Right lung (tissue), 5 donors: ENCODE results near the gene WDR90. TPM values are rescaled to one million over a fixed set of nuclear protein-coding genes. Genes with fewer than 3 reads are reported as not detected.
"Not testable (repeated sequence)": the region's sequence is repeated elsewhere in the genome, so short reads cannot be mapped to it uniquely, and the experiment has no call there.

Source experiments
- DNase-seq, 2 donors: peaks; one replicate each; pipeline ENCODE4 v3.0.0-alpha.2; 2013
- polyA plus RNA-seq, 5 donors: library from polyadenylated mRNA; unstranded; fragments of 120-200 nt; gene quantifications; one replicate each; pipeline versions ENCODE4 v1.2.1 to v1.2.3, GENCODE V29; 2013; ENCODE audit warnings: inconsistent platforms in 1 of 5, low replicate concordance in 1 of 5; ENCODE audit not compliant: insufficient read length in 5 of 5, insufficient read depth in 1 of 5

The WDR90 gene
- polyA plus RNA-seq, 5 donors: 31.5 to 52.8 (median 39.5) TPM

DNA sequence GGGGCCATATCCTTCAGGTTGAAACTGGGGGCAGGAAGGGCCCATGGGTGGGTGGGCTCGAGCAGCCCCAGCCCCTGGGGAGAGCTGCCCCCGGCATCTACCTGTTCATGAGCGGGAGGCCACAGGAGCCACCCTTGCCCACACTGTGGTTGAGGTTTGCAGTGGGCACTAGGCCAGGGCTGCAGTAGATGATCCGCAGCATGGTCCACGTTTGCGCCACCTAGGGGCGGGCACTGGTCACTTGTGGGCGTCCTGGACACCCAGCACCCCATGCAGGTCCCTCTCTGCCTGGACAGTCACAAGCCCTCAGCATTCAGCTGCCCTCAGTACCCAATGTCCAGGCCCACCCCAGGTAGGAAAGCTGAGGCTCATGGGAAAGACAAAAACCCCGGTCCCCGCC lies 36.8 kb downstream of the WDR90 start:
- no peak for DNase-seq

DNA sequence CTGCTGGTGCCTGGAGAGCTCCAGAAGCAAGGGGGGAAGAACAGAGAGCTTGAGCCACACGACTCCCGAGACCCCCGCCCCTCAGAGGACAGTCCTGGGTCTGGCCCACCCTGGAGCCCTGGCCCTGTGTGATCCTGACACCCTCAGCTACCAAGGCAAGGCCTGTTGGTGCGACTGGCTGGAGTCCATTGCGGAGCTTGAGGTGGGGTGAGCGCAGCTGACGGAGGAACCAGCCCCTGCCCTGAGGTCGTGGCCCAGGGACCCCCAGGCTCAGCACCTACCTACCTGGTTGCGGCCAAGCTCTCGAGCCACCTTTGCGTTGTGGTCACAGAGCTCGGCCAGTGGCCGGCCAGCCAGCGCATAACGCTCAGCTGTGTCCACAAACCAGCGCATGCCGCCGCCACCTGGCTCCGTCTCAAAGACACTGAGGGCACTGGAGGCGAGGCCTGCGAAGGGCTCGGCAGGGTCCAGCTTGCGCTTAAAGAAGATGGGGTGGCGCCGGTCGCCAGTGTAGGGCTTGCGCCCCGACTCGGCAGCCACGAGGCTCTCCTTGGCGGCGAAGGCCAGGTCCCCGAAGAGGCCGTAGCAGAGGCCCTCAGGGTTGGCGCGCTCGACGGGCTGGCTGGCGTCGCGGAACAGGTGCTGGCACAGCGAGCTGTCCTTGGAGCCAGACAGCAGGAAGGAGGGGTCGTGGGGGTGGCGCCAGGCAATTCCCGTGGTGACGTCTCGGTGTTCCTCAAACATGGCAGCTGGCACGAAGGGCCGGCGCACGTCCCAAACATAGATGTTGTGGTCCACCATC lies 37.5 kb downstream of the WDR90 start:
- DNase-seq: no peak

DNA sequence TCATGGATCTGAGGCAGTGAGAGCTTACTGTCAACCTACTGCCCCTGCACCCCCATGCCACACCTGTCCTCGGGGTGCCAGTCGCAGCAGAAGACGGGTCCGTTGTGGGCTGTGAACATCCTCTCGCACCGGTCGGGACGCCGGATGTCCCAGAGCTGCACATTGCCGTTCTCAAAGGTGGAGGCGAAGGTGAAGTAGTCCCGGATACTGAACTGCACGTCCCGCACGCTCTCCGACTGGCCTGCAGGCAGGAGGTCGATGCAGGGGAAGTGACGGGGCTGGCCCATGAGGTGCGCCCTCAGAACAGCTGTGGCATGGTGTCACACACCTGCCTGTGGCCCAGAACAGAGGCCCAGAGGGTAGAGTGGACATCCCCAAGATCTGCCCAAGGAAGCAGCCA lies 38.3 kb downstream of the WDR90 start:
- DNase-seq: no peak

DNA sequence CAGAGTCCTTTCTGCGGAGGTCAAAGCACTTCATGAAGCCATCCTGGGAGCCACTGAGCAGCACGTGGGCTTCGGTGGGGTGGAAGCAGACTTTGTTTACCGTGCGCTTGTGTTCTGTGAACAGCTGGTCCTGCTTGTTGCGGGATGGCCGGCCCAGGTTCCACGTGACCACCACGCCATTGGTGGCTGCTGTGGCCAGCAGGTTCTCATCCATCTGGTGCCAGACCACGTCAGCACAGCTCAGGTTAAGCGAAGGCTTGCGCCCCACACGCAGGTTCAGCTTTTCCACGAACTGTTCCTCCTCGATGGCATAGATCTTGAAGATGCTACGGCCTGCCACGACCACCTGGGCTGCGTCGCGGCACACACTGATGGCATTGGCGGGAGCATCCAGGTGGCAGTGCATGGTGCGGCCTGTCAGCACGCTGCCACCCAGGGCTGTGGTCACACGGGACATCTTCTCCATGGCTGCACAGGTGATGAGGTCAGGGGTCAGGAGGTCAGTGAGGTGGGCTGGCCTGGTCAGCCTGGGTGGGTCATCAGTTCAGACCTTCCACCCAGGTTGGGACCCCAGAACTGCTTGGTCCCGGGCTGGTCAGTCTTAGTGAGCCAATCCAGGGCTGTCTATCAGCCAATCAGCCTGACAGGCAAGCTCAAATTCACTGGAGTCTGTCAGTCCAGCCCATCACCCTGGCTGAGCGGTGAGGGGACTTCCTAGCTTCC lies 40.2 kb downstream of the WDR90 start:
- no peak for DNase-seq

DNA sequence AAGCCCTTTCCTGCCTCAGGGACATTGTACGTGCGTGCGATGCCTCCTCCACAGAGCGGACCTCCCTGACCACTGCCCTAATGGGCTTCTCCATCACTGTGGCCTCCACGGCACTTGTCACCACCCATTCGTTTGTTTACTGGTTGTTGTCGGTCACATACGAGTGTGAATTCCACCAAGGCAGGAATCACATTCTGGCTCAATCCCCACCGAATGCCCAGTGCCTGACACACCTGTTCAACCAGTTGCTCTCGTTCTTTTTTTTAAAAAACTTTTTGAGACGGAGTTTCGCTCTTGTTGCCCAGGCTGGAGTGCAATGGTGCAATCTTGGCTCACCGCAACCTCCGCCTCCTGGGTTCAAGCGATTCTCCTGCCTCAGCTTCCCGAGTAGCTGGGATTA lies 42.1 kb downstream of the WDR90 start:
- not testable (repeated sequence) for DNase-seq

DNA sequence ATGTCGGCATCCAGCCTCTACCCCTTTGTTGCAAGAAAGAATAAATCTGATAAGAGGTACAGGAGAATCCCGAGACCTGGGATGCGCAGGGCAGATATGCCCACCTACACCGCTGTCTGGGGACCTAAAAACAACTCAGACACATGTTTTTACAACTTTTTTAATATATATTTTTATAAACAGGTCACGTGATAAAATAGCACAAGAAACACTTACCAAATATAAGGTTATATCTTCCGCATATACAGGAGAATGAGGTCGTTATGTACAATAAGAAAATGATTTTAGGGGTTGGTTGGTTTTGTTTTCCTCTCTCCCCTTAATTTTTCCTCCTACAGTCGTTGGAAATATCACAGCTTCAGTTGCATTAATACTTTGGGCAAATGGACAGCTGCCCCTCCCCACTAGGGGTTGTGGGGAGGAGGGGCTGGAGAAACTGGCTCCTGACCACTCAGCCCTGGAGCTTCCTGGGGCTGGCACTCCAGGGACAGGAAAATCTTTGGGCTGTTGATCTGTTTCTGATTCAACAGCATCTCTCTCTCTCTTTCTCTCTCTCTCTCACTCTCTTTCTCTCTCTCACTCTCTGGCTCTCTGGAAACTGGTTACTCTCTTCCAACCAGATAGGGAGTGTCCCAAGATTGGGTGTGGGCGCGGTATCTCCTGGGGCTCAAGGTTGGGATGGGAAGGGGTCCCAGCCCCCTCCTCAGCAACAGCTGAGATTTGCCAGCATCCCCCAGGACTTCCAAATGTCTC lies 43.4 kb downstream of the WDR90 start:
- no peak for DNase-seq

DNA sequence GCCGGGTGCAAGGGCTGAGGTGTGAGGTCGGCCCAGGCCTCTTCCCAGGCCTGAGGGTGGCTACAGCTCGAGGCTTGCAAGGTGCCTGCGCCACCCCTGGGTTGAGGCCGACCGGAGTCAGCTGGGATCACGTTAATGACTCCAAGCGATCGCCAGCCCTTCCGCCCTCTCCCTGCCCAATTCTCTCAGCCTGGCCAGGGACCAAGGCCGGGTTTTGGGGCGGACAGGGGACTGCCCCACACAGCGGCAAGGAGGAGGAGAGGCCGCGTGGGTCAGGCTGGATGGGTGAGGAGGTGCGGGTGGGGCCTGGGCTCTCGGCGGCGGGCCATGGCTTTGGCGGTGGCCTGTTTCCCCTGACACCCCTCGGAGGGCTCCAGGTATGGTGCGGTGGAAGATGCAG lies 44.2 kb downstream of the WDR90 start:
- DNase-seq: no peak

DNA sequence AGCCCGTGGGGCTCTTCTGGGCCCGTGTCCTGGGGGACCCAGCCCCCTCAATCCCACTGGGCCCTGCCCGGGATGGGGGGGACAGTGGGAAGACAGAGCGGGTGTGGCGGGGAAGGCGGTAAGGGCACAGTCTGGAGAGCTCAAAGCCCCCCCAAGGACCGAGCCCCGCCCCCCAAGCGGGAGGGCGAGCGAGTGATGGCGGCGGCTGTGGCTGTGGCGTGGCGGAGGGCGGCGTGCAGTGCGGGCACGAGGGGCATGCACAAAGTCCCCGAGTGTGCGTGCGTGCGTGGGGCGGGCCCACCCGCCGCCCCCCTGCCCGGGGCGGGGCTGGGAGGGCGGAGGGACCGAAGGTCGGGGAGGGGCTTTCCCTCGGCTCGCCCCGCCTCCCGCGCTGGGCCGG lies 44.6 kb downstream of the WDR90 start:
- DNase-seq: no peak

DNA sequence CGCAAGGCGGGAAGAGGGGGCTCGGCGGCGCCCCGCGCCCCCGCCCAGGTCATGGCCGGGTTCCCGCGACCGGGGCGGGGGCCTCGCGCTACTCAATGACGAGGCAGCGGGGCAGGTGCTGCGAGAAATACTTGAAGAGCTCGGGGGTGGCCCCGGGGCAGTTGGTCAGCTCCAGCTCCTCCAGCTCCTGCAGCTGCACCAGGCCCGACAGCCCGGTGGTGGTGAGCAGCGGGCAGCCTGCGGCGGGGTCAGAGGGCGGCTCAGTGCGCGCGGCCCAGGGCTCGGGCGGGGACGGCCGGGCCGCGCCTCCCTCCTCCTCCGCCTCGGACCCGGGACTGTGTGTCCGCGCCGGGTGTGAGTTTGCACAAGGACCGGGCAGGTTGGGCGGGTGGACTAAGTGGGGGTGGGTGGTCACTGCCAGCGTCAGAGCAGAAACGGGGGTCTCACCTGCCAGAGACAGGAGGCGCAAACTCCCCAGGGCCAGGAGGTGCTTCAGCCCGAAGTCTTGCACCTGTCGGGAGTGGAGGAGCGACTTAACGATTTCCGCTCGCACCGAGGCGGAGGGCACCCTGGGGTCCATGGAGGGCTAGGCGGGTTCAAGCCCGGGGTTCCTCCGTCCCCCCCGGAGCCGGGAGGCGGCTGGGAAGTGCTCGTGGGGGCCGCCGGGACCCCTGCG lies 45.2 kb downstream of the WDR90 start:
- DNase-seq: no peak

DNA sequence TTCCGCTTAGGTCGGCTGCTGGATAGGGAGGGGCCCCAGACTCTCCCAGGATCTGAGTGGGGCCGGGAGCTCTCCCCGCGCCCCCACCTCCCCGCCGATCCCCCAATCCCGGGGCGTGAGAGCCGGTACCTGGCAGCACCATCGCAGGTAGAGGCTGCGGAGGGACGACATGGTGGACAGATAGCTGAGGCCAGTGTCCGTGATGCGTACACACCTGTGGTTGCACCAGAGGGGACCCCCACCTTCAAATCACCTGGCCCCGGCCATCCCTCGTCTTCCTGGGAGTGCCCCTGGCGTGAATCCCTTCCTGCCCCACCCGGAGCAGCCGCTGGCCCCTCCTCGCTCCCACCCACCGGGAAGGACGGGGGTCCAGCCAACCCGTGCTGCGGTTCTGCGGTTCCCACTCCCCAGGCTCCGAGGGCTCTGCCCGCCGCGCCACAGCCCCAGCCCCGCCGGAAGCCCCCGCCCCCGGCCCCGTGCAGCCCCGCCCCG lies 45.7 kb downstream of the WDR90 start:
- no peak for DNase-seq

DNA sequence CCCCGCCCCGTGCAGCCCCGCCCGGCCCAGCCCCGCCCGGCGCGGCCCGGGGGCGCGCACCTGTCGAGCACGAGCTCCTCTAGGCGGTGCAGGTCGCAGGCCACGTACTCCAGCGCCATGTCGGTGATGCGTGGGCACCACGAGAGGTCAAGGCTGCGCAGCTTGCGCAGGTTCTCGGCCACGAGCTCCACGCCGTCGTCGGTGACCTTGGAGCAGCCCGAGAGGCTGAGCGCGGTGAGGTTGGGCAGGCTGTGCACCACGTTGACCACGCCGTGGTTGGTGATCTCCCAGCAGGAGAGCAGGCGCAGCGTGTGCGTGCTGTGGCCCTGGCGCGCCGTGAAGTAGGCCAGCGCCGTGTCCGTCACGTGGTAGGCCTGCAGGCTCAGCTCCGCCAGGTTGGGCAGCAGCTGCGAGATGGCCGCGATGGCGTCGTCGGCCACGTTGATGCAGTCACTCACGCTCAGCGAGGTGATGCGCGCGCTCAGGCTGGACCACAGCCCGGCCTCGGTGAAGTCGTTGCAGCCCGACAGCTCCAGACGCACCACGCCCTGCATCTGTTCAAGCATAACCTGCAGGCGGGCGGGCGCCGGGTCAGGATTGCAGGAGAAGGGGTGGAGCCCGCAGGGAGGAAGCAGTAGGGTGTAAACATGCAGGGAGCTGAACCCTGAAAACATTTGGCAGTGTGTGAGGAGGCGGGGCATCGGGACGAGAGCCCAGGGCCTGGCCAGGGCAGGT lies 46.4 kb downstream of the WDR90 start:
- DNase-seq: no peak

DNA sequence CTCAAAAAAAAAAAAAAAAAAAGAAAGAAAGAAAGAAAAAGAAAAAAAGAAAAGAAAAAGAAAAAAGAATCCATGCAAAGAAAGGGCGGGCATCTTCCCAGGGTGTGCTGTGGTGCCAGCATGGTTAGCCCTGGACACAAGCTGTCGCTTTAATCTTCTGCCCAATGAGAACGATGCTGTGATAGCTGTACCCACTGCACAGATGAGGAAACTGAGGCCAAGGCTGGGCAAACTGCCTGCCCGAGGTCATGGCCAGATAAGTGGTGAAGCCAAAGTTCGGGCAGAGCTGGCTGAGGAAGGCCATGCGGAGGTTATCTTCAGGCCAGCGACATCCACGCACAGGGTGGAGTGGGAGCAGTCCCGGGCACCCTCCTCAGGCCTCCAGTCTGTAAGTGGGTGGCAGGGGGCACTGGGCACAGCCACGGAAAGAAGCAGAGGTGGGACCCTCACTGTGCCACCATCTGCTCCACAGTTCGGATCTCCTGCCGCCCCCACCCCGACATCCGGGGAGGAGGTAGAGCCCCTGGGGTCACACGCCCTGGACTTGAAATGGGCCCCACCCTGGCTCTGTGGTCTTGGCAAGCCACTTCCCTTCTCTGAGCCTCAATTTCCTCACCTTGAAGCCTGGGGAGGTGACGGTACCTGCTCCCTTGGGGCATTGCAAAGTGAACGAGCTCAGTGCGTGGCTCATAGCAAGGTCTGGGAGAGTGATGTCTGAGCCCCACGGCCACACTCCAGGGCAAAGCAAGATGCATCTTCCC lies 49.9 kb downstream of the WDR90 start:
- no peak for DNase-seq

DNA sequence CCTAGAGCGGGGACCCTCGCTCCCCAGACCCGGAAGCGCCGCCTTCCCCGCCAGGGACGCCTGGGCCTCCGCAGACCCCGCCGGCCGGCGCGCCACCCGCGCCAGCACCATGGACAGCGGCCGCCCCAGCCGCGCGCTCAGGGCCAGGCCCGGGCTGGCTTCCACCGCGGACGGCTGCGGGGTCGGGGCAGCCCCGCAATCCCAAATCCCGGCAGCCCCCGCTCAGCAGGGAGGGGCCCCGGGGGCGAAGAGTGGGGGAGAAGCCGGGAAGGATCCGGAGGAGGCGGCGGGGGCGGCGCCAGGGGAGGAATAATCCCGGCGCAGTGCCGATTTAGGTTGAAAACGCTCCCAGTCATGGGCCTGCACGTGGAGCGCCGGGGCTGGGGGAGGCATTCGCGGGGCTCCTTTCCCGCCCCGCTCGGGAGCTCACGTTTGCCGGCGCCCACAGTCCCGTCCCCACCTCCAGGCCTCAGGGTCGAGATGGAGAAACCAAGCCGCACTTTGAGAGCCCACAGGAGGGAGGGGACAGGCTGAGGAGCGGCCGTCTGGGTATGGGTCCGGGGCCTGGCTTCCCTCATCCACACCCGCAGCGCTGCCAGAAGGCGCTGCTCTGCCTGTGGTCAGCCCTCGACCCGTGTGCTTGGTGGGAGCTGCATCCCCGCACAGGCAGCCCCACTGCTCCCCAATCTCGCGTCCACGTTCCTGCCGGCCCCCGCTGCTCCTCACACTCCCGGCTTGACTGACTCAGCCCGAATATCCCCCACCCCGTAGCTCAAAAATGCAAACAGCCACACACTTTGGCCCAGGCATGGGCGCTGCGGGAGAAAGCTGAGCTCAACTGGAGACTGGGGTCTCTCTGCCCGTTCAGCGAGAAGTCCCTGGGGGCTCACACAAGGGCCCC lies 51.8 kb downstream of the WDR90 start:
- no peak for DNase-seq

DNA sequence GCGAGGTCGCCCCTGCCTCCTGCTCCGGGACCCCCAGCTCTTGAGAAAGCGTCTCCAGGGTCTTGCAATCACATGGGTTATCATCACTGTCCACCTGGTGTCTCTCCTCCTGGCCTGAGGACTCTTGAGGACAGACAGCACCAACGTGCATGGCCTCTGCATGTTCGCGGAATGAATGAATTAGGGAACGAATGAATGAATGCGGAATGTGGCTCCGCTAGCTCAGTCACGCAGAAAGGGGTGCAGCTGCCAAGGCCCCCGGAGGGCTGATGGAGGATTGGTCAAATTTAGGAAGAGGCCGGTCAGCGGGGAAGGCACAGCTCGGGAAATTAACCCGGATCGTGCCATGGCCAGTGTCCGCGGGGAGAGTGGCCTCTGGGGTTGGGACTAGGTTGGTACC lies 53.2 kb downstream of the WDR90 start:
- DNase-seq: no peak

DNA sequence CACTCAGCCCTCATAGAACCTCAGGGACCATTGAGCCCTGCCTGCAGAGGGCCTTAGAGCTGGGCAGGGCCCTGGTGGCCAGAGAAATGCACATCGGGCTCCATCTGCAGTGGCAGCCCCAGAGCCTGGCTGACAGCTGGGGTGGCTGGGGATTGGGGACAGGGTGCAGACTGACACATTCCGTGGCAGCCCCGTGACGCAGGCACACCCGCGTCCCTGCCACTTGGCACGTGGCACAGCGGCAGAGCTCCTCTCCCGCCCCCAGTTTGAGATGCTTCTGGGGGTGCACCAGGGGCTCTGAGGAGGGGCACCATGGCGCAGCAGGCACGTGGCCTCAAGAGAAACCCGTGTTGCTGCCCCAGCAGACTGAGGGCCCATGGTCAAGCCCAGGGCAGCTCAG lies 54.2 kb downstream of the WDR90 start:
- DNase-seq: no peak

DNA sequence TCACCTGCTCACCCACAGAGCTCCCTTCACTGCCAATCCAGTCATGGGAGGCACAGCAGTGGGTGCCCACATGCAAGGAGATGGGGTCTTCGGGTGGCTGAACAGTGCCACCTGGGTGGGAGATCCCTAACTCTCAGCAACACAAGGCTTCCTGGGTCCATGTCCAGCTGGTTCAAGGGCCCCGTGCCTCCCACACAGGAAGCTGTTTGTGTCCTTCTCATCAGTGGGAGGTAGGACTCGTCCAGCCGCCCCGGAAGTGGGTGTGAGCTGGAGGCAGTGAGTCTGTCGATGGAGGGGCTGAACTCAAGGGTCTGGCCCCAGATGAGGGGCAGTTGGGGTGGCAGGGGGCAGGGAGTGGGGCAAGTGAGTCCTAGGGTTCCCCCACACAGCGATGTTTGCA lies 54.9 kb downstream of the WDR90 start:
- DNase-seq: no peak

DNA sequence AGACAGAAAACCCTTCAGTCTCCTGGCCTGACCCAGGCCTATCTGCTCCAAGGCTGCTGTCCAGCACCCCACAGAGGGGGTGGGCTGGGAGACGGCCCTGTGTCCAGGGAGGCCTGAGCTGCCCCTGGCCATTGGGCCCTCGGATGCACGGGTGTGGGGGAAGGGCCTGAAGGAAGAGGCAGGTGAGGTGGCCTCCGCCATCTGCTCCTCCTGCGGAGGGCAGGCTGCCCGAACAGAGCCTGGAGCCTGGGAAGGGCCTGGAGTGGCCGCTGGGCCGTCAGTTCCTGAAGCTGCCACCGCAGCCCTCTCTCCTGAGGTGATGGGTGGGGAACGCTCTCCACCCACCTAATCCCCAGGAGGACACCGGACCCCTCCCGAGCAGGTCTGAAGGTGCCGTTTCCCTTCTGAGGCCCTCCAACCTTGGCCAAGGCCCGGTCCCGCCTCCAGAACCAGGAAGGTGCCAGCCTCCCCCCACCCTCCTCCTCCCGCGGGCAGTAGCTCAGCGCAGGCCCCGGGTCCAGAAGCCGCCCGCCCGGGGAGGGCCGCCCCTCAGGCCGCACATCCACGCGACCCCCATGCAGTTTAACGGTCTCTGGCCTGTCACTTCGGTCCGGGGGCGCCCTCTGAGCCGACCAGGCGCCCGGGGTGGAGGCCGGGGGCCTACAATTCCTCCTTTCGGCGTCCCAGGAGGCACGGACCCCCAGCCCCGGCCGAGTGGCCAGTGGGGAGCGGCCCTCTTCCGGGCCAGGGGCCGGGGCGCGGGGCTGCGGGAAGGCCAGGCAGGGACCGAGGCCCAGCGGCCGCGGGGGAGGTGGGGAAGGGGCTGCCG lies 55.6 kb downstream of the WDR90 start:
- no peak for DNase-seq

DNA sequence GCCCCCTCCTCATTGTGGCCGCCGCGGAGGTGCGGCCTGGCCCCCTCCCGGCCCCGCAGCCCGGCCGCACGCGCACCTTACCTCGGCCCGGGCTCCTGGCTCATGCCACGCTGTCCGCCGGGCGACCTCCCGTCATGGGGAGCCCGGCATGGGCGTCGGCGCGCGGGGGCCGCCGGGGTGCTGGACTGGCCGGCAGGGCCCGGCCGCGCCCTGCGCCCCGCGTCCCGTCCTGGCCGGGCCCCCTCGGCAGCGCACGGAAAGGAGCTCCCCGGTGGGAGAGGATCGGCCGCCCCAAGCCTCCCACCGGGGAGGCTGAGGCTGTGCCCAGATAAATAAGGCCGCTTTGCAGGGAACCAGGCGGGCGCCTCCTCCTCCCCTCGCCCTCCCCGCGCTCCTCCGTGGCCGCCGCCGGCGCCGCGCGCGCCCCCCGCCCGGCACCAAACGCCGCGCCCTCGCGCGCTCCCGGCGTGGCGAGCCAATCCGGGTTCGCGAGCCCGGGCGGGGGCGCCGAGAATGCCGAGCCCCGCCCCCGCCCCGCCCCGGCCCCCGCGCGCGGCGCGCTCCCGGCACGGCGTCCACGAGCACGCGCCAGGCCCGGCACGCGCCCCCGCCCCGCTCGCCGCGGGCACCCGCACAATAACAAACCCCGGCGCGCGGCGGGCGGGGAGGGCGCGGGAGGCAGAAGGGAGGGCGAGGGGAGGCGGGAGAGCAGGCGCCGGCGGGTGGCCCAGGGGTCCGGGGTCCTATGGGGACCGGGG lies 56.4 kb downstream of the WDR90 start, which contains the start of gene FBXL16:
FBXL16 (minus strand) TSS at position 371 of the 758 bp plus-strand sequence. CDS start 8,396 bp downstream, outside the sequence.
- DNase-seq: no peak
